Measurements from ENCODE around the gene PEX3. TPM values are rescaled to one million over a fixed set of nuclear protein-coding genes. Genes with fewer than 3 reads are reported as not detected.

Gene PEX3
- total RNA-seq, 1 experiment from 2014 or later = 17.9 TPM

DNA sequence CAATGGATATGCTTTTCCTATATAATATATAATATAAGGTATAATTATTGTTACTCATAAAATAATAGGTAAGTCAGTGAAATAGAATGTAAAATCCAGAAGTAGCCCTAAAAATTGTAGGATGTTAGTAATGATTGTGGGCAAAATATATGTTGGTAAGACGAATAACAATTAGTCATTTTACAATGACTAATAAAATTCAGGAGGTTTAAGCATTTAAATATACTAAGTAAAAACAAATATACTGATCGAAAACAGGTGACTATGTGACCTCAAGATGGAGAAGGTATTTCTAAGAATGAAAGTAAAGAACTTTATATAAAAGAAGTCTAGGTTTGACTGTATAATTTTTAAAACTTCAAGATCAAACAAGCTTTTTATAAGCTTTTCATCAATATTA is 32.0 kb downstream of the PEX3 start:
- H3K27ac ChIP-seq (ENCODE audit: insufficient read length, low read depth, low read length) = no peak overlapping the region
- no peak overlapping the region for H2BK12ac ChIP-seq (ENCODE audit: insufficient read length, low read depth, low read length)
- H3K4ac ChIP-seq (ENCODE audit: low read depth, low read length) = no peak overlapping the region
- H4K91ac ChIP-seq (ENCODE audit: insufficient read length, low read depth, low read length) = no peak overlapping the region
- no peak overlapping the region for H3K56ac ChIP-seq (ENCODE audit: insufficient read length, low read depth, low read length)
- no peak overlapping the region for H4K8ac ChIP-seq (replicated peaks; ENCODE audit: insufficient read length, low read depth, low read length)
- H3K14ac ChIP-seq (ENCODE audit: insufficient read depth, low read length) = no peak overlapping the region
- H3K4me2 ChIP-seq (ENCODE audit: insufficient read depth, insufficient read length, low read length) = no peak overlapping the region
- Mint-ChIP-seq H3K36me3 (ENCODE audit: insufficient read depth in 1 of 3, low read depth in 3 of 3) (no peaks in the 10 kb centered on the region), H3K27me3 (ENCODE audit: low read depth) (no peaks in the 10 kb centered on the region), H3K4me1 (no peaks in the 10 kb centered on the region), H3K9me3 (no peaks in the 10 kb centered on the region), H3K27ac (no peak overlapping the region), H3K4me3 (no peak overlapping the region)
- no peak overlapping the region for H2AFZ ChIP-seq (ENCODE audit: low read length)
- no peaks in the 10 kb centered on the region for H3K79me1 ChIP-seq (ENCODE audit: insufficient read depth, low read depth, low read length, poor library complexity, severe bottlenecking)
- no peak overlapping the region for H3K9ac ChIP-seq (ENCODE audit: extremely low read depth, insufficient read length, low read length)
- H3K79me2 ChIP-seq (ENCODE audit: insufficient read depth, low read length) = no peaks in the 10 kb centered on the region
- no peaks in the 10 kb centered on the region for H3K23me2 ChIP-seq (ENCODE audit: insufficient read length, low read depth, low read length, poor library complexity, severe bottlenecking)
- TF ChIP-seq, protein P1, sequence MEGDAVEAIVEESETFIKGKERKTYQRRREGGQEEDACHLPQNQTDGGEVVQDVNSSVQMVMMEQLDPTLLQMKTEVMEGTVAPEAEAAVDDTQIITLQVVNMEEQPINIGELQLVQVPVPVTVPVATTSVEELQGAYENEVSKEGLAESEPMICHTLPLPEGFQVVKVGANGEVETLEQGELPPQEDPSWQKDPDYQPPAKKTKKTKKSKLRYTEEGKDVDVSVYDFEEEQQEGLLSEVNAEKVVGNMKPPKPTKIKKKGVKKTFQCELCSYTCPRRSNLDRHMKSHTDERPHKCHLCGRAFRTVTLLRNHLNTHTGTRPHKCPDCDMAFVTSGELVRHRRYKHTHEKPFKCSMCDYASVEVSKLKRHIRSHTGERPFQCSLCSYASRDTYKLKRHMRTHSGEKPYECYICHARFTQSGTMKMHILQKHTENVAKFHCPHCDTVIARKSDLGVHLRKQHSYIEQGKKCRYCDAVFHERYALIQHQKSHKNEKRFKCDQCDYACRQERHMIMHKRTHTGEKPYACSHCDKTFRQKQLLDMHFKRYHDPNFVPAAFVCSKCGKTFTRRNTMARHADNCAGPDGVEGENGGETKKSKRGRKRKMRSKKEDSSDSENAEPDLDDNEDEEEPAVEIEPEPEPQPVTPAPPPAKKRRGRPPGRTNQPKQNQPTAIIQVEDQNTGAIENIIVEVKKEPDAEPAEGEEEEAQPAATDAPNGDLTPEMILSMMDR (conservative IDR thresholded peaks at IDR 0.05) = no peak
- no peaks in the 10 kb centered on the region for H3K27me3 ChIP-seq (ENCODE audit: insufficient read depth, low read length)
- H4K5ac ChIP-seq (ENCODE audit: insufficient read length, low read depth, low read length) = no peak overlapping the region
- no peak overlapping the region for H2BK120ac ChIP-seq (ENCODE audit: low read depth, low read length, poor library complexity, severe bottlenecking)
- no peak overlapping the region for H3K23ac ChIP-seq (ENCODE audit: insufficient read length, low read depth, low read length)
- H4K20me1 ChIP-seq (ENCODE audit: control insufficient read depth, insufficient read depth, insufficient read length) = no peaks in the 10 kb centered on the region
- H2AK5ac ChIP-seq (ENCODE audit: insufficient read length, low read length) = no peak overlapping the region
- DNase-seq = no peak
- H2BK15ac ChIP-seq (ENCODE audit: low read depth, low read length) = no peak overlapping the region
- no peak overlapping the region for H3K18ac ChIP-seq (ENCODE audit: insufficient read length, low read depth, low read length)
- no peak overlapping the region for H2BK20ac ChIP-seq (ENCODE audit: low read depth, low read length, poor library complexity, severe bottlenecking)
- no peaks in the 10 kb centered on the region for H3K9me3 ChIP-seq (ENCODE audit: control insufficient read depth, low read depth, low read length)
- H2BK5ac ChIP-seq (ENCODE audit: insufficient read length, low read length) = no peak overlapping the region
- H3T11ph ChIP-seq (ENCODE audit: low read length) = no peak overlapping the region
- H3K4me1 ChIP-seq (ENCODE audit: insufficient read depth, low read length) = no peaks in the 10 kb centered on the region
- no CpG with 5 or more reads among the region's 2 CpGs for WGBS (ENCODE audit: extremely low coverage, insufficient read length, low lambda C conversion rate)
